Breast epithelium (tissue), 4 donors: ENCODE results near the gene FBXO46. TPM values are rescaled to one million over a fixed set of nuclear protein-coding genes. Genes with fewer than 3 reads are reported as not detected.
A peak's percentile ranks its signal among the peaks of the same experiment; 100 is the strongest.

Experiments used
- DNase-seq, 2 donors: peaks; one replicate each; pipeline ENCODE4 v3.0.0-alpha.2; 2019; ENCODE audit warnings: low spot score in 2 of 2
- H3K27ac ChIP-seq, 2 donors: fragments of 200-600 bp; sonication (generic) in 1 of 2; one replicate each; pipeline ENCODE4 v1.5.1; 2016 to 2019; ENCODE audit warnings: mild to moderate bottlenecking in 1 of 2
- H3K27me3 ChIP-seq, 2 donors: fragments of 200-600 bp; sonication (generic) in 1 of 2; one replicate each; pipeline versions ENCODE4 v1.5.1 to v1.6.0; 2017 to 2019; ENCODE audit warnings: control low read depth in 1 of 2, mild to moderate bottlenecking in 1 of 2
- H3K36me3 ChIP-seq: fragments of 200-600 bp; one replicate; pipeline ENCODE4 v1.5.1; 2019
- H3K4me1 ChIP-seq, 2 donors: fragments of 200-600 bp; sonication (generic); one replicate each; pipeline ENCODE4 v1.5.1; 2016 to 2019; ENCODE audit warnings: control low read depth in 1 of 2
- H3K4me3 ChIP-seq, 3 donors: fragments of 200-600 bp; sonication (generic); 1 replicate in 2 of 3; 2 replicates in 1 of 3; pipeline ENCODE4 v1.5.1; 2016 to 2019; ENCODE audit warnings: mild to moderate bottlenecking in 3 of 3, moderate library complexity in 2 of 3
- H3K9me3 ChIP-seq, 2 donors: fragments of 200-600 bp; sonication (generic) in 1 of 2; one replicate each; pipeline ENCODE4 v1.5.1; 2016 to 2019; ENCODE audit warnings: control low read depth in 1 of 2
- CTCF ChIP-seq, 3 donors: fragments of 450-650 bp; IDR thresholded peaks; one replicate each; pipeline ENCODE4 v1.5.1; 2016 to 2017; ENCODE audit warnings: antibody characterized with exemption in 3 of 3, mild to moderate bottlenecking in 3 of 3, moderate library complexity in 3 of 3
- POLR2A ChIP-seq: fragments of 450-650 bp; IDR thresholded peaks from one replicate; pipeline ENCODE4 v1.6.1; 2016; ENCODE audit warnings: antibody characterized with exemption, mild to moderate bottlenecking, moderate library complexity
- POLR2AphosphoS5 ChIP-seq, 3 donors: sonication (generic); formaldehyde crosslinking; IDR thresholded peaks; one replicate each; pipeline ENCODE4 v1.6.1; 2017; ENCODE audit warnings: antibody characterized with exemption in 3 of 3
- intact Hi-C: fragments of 100-400 bp; cut with DNase I; formaldehyde crosslinking; loops from one replicate; pipeline ENCODE4 v1.15.1; 2023; ENCODE audit warnings: low total_unique reads
- total RNA-seq, 3 donors: library from RNA; depleted of rRNA; stranded (reverse); fragments of >200 nt; gene quantifications; one replicate each; pipeline ENCODE4 v1.1.0, GENCODE V29; 2016

The FBXO46 gene
- total RNA-seq, 3 donors from 2014 or later = 8.0 to 15.1 (median 13.8) TPM

- Histone ChIP-seq H3K4me3 (peak overlapping the region in 2 of 3 donors; percentile 83 to 94), H3K27ac (peak overlapping the region; percentile 90 to 98), H3K4me1 (peaks cover 0 to 5% of the 10 kb centered on the region in 2 donors), H3K36me3 (no peaks in the 10 kb centered on the region), H3K9me3 (no peaks in the 10 kb centered on the region), H3K27me3 (no peaks in the 10 kb centered on the region)
- no peak for DNase-seq
- TF ChIP-seq POLR2AphosphoS5 (IDR thresholded peaks at IDR 0.05) (no peak), CTCF (IDR thresholded peaks at IDR 0.05) (no peak), POLR2A (no peak)
- intact Hi-C loops = no loop called here
These were observed 40.7 kb upstream of the FBXO46 start for GRCh38 chr19:45771311-45771933.

- TF ChIP-seq POLR2AphosphoS5 (IDR thresholded peaks at IDR 0.05) (peak; percentile 45 to 79 (median 72)), CTCF (IDR thresholded peaks at IDR 0.05) (peak; percentile 84 to 97 (median 92)), POLR2A (no peak)
- H3K27me3 ChIP-seq = no peaks in the 10 kb centered on the region
- H3K9me3 ChIP-seq = no peaks in the 10 kb centered on the region
- H3K4me3 ChIP-seq = peak overlapping the region; percentile 78 to 94 (median 83)
- H3K4me1 ChIP-seq = peaks cover 4 to 14% of the 10 kb centered on the region in 2 donors
- intact Hi-C loops = no loop called here
- peak overlapping the region; percentile 90 to 98 for H3K27ac ChIP-seq
- DNase-seq = peak; percentile 98 to 99
- no peaks in the 10 kb centered on the region for H3K36me3 ChIP-seq
These were observed 39.8 kb upstream of the FBXO46 start for GRCh38 chr19:45770192-45771101.

DNA sequence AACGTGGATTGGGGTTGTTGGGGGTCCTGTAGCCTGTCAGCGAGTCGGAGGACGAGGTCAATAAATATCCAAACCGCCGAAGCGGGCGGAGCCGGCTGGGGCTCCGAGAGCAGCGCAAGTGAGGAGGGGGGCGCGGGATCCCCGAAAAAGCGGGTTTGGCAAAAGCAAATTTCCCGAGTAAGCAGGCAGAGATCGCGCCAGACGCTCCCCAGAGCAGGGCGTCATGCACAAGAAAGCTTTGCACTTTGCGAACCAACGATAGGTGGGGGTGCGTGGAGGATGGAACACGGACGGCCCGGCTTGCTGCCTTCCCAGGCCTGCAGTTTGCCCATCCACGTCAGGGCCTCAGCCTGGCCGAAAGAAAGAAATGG lies 39.1 kb upstream of the FBXO46 start:
- Histone ChIP-seq H3K27ac (peak overlapping the region; percentile 90 to 98), H3K27me3 (no peaks in the 10 kb centered on the region), H3K4me3 (peak overlapping the region; percentile 78 to 94 (median 83)), H3K9me3 (no peaks in the 10 kb centered on the region), H3K4me1 (peaks cover 6 to 14% of the 10 kb centered on the region in 2 donors), H3K36me3 (no peaks in the 10 kb centered on the region)
- DNase-seq = no peak
- intact Hi-C loops = no loop called here
- TF ChIP-seq POLR2AphosphoS5 (IDR thresholded peaks at IDR 0.05) (no peak), POLR2A (no peak), CTCF (IDR thresholded peaks at IDR 0.05) (no peak)

DNA sequence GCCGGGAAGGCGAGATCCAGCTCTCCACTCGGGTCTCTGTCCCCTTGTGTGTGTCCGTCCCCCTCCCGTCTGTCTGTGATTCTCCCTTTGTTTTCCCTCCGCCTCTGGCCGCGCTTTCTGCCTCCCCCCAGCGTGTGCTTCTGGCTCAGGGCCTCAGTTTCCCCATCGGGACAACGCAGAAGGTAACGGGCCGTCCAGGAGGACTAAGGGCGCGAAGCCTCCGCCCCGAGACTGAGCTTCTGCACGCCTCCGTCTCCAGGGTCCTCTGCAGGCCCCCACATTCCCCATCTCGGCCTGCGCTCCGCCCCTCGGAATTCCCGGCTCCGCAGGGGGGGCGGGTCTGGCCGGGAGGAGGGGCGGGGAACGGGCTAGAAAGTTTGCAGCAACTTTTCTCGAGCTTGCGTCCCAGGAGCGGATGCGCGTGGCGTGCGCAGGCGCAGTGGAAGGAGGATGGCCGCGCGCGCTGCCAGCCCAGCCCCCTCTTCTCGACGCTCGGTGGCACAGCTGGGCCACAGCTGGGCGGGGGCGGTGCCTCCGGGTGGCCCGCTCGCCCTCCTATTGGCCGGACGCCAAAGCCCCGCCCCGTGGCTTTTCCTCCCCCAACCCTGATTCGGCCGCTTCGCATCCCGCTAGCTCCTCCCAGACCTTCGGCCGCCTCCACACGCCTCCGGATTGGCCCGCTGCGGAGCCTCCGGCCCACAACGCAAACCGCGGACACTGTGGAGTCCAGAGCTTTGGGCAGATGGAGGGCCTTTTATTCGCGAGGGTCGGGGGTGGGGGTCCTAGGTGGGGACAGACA lies 38.5 kb upstream of the FBXO46 start, which contains the start of gene SIX5:
TSS of gene SIX5 (minus strand) at position 269 of the 799 bp plus-strand sequence. CDS start 408 bp downstream, outside the sequence.
- Histone ChIP-seq H3K27me3 (no peaks in the 10 kb centered on the region), H3K4me3 (peak within 1 kb of the TSS; percentile 78 to 94 (median 83)), H3K9me3 (no peaks in the 10 kb centered on the region), H3K27ac (peak within 1 kb of the TSS; percentile 90 to 98), H3K4me1 (peaks cover 6 to 14% of the 10 kb centered on the region in 2 donors), H3K36me3 (no peaks in the 10 kb centered on the region)
- intact Hi-C loops = no loop called here
- peak; percentile 96 to 99 for DNase-seq
- no peak for TF ChIP-seq CTCF (IDR thresholded peaks at IDR 0.05)
- TF ChIP-seq POLR2A = peak; percentile 89
- TF ChIP-seq POLR2AphosphoS5 (IDR thresholded peaks at IDR 0.05) = peak; percentile 83 to 91 (median 89)
